Measurements from ENCODE around the gene TREM2.

Gene TREM2

DNA sequence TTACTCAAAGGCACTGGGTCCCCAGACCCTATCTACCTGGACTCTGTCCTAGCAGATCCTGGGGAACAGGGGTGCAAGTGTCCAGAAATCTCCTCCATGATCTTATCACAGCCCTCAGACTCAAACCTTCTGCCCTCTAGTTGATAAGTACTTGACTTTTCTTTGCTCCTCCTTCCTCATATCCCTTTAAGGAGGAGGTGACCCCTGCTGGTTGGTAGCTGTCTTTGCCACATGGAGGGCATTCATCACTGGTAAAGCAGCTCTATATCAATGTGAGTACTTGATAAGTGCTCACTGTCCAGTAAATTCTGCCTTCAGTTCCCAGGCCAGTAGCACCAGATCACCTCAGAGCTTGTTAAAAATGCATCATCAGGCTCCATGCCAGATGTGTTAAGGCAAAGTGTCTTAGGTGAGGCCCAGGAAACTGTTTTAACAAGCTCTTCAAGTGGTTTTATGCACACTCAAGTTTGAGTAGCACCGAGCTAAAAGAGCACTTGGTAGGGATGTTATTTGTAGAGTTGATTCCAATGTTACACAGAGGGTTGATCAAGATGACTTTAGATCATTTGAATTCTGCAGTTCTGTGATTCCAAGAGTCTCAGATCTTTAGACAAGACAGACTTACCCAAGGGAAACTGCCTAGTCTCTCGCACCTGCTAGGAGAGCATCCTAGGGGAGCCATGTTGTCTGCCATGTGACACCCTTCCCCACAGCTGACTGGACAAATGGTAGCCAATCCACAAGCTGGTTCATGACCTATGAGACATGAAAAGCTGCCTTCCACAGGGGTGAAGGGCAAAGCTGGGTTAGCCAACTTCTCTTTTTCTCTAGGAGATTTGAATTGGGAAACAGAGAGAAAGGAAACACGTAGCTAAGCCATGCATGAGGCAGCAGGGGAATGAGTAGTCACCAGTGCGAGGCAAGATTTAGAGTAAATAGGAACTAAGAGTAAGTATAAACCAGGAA, 19.4 kb upstream of the TREM2 start:
- DNase-seq: no peak

GRCh38 chr6:41181566-41181965, 18.6 kb upstream of the TREM2 start:
- DNase-seq: no peak

GRCh38 chr6:41179163-41179562, 16.2 kb upstream of the TREM2 start:
- DNase-seq: no peak

DNA sequence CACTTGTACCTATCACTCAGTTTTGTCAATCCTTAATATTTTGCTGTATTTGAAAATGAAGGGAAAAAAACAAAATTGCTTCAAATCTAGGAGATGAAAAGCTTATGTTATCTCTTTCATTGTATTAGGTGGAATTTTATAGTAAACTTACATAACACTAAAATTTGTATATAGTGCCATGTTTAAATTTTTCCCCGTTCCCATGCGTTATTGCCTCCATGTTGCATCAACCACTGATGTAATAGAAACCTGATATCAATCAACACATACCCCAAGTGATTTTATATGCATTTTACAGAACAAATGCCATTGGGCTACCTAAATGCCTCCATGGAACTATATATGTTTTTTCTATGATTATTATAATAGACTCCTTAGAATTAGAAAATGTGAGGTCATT, 14.8 kb upstream of the TREM2 start:
- DNase-seq: no peak

DNA sequence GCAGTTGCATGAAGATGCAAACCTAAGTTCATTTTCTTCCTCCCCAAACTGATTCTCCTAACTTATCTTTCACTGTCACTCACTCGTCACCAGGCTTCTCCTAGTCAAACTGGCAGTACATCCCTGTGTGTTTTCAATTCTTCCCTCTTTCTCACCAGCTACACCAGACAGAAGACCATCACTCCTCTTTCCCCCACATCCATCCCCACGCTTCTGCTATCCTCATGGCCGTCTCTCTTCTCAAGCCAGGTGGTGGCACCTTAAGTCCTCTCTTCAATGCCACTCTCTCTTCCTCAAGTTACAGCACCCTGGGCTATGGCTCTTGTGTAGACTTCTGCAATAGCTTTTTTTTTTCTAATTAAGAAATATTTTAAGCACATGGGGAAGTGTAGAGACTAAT, 14.4 kb upstream of the TREM2 start:
- no peak for DNase-seq

GRCh38 chr6:41176189-41176588, 13.3 kb upstream of the TREM2 start:
- no peak for DNase-seq

- no peak for DNase-seq
These were observed 12.2 kb upstream of the TREM2 start for GRCh38 chr6:41175084-41175483.

- no peak for DNase-seq
These were observed 11.7 kb upstream of the TREM2 start for GRCh38 chr6:41174610-41175009.

DNA sequence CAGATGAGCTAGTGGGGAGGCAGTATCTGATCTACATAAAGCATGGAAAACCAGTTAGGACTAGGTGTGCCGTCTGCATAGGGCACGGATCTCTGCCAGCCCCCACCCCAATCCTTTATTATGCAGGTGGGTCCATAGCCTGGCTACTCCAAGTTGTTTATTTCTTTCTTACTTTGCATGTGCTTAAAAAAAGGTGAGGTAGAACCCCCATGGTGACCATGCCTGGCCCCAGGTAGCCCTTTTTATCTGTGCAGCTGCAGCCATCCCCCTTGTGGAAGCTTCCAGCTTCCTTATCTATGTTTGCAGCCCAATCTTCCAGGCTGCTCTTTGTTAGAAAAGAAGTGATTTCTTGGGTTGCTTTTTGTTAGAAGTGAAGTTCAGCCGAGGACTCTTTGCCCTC, 9.0 kb upstream of the TREM2 start:
- no peak for DNase-seq

DNA sequence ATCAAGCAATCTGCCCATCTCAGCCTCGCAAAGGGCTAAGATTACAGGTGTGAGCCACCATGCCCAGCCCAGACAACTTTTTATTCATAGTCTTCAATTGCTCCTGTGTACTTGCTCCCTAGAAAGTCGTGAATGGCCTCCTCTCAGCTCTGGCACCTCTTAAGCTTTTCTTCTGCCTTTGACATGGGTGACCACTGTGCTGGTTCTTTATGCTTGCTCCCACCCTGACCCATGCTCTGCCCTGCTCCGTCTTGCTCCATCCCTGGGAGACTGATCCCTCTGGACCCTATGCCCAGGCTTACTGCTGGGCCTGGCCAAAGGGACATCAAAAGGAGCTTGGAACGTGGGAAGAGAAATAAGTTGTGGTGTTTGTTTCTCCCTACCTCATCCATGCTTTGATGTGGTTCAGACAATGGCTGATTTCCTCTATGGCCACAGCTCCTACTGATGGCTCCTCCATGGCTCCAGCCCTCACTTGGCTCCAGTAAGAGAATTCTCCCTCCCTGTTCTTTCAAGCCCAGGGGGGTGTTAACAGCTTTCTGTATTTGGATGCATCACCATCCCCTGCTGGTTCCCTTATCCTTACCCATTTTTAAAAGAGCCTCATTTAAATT, 7.7 kb upstream of the TREM2 start:
- no peak for DNase-seq

DNA sequence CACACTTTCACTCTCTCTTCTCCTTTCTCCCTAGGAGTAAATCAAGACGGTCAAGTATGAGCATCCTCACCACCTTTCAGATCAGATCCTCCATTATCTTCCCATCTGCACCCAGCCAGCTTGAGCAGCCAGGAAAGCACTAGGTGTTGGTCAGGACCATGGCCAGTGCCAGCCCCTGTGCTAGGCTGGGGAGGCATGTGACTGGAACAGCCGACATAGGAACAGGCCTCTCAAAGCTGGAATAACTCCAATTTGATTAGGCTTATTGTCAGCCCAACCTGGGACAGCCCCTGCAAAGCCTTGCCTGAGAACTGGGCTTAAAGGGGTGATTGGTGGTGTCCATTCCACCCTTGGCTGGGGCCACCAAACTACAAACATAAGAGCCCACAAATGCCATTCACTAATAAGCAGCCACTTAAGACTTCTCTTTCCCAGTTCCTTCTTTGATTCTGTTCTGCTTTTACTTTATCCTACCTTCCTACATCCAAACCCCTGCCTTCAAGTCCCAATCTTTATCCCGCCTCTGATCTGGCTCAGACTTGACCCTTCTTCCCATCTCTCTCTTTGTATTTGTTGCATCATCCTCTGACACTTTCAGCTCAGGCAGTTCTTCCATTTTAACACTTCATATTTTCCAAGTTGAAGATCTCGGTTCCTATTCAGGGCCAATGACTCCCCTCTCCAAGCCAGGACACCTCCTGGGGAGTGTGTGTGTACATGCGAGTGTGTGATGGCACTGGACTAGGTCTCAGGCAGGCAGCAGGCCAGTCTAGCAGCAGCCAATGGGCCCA, 4.5 kb upstream of the TREM2 start:
- DNase-seq: no peak

- DNase-seq: no peak
These were observed 1.7 kb upstream of the TREM2 start for GRCh38 chr6:41164551-41165120.

GRCh38 chr6:41163419-41163717, 452 bp upstream of the TREM2 start:
- DNase-seq: no peak

DNA sequence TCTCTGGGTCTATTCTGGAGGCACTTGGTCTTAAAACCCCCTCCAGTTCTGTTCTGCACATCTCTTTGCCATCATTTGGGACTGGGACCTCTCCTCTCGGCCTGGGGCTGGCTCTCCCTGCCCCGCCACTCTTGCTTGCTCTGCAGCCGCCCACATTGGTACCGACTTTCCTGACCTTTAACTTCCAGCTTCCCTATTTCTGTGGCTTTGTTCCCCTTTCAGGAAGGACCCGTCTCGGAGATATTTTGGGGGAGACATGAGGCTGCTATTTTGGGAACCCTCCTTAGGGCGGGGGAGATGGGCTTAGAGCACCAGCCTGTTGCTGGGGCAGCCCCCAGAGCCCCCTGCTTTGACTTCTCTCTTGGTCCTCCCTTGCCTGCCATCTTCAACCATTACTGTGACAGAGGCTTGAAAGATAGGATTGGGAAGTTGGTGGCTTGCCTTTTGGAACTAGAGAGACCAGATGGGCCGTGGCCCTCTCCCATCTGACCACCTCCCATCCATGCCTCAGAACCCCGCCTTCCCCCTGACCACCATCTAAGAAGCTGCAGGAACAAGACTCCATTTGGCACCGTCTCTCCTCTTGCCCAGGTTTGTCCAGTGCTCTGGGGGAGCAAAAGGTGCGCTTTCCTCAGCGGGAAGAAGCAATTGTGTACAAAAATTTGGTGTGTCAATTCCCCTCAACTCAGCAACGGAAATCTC, 914 bp downstream of the TREM2 start:
- no peak for DNase-seq

GRCh38 chr6:41161380-41161779, 1.5 kb downstream of the TREM2 start:
- no peak for DNase-seq

DNA sequence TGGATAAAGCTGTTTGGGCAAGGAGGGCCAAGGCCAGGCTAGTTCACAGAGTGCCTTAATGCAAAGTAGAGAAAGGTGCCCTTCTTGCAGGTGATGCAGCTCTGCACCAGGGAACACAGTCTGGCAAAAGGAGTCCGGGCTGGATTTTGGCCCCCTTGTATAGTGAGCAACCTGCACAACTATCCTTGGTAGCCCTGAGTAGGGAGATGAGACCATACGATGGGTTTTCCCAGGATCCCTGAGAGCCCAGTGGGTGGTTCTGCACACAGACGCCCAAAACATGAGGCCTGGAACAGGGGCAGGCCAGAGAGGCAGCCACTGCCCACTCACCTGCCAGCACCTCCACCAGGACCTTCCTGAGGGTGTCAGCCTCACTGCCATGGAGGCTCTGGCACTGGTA, 2.0 kb downstream of the TREM2 start:
- no peak for DNase-seq

DNA sequence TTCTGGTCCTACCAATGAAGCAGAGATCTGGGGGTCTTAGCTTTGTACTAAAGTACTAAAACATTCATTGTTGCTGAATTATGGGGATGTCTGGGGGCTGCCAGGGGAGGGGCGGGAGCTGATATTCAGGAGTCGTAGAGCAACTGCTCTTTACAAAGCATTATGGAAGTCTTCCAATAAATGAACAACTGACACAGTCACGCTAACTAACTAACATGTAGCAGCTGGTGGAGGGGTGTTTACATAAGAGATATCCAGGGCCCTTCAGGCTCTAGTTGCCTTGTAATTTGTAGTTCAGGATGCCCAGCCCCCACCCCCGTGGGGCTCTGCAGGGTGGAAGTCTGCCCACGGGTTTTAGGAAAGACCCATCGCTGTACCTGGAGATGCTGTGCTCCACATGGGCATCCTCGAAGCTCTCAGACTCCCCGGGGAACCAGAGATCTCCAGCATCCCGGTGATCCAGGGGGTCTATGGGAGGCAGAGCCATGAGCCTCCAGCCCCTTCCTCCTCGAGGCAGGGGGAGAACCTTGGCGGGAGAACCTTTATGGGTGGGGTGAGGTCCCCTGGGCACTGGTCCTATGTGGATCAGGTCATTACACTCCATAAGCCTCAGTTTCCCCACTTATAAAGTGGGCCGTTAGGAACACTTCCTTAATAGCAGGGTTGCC, 3.4 kb downstream of the TREM2 start:
- no peak for DNase-seq

DNA sequence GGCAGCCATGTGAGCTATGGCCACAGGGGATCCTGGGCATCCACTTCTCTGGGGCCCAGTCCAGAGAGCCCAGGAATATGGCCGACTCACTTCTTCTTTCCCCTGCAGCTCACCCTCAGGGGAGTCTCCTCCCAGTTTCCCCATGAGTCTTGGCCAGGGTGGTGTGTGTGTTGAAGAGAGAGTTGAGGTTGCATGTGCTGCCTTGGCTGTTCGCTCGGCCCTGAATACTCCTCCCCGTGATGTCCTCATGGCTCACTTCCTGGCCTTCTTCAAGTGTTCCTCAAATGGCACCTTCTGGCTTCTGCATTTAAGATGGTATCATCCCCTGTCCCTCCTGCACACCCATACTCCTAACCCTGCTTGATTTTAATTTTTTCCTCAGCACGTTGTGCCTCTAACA, 5.6 kb downstream of the TREM2 start:
- no peak for DNase-seq

DNA sequence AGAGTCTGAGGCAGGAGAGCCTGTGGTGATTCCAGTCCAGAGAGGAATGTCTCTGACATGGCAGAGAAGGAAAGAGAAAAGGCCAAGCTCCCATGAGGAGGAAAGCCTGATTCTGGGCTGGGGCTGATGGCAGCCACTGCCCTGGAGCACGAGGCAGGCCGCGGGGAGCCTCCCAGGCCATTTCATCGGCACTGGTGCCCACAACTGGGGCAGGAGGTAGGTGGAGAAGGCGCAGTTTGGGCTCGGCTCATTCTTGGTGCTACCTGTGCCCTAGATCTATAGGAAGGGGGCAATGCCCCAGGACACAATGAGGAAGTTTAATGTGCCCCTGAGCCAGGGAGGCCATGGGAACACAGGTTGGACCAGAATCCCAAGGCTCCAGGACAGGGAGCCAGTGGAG, 6.1 kb downstream of the TREM2 start:
- DNase-seq: no peak

- DNase-seq: no peak
These were observed 6.9 kb downstream of the TREM2 start for GRCh38 chr6:41156001-41156400.

DNA sequence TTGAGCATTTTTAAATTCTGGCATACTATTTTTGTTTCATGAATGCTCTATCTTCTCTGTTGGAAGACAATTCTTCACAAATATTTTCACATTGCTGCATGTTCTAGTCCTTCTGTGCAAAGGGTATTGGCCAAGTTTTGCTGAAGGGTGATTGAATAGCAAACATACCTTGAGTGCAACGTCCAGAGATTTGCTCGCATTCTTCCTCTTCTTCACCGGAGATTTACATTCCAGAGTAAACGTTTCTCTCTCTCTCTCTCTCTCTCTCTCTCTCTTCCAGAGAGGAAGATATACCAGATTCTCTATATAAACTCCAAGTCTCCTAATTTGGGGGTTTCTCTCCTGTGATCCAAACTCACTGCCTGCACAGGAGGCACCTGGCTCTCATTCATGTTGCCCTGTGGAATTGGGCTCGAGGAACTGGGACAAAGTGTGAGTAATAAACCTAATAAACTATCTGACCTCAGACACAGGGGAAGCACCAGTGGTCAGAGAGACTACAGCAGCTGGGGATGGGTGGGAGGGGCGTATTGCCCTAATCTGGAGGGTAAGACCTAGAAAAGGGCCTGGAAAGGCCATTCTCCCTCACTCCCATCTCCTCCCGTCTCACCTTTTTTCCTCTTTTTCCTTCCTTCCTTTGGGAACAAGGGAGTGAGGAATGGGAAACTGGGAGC, 7.6 kb downstream of the TREM2 start:
- no peak for DNase-seq

Data from stimulated activated CD4-positive, alpha-beta T cell treated with anti-CD3 and anti-CD28 coated beads, Interleukin-2, amount 100 ng/mL, for 48 hours (primary cell).